ENCODE results near the gene PAPSS2. TPM values are rescaled to one million over a fixed set of nuclear protein-coding genes. Genes with fewer than 3 reads are reported as not detected.
"Not testable (repeated sequence)": the region's sequence is repeated elsewhere in the genome, so short reads cannot be mapped to it uniquely, and the experiment has no call there.

PAPSS2 gene
- total and polyA plus RNA-seq, 7 experiments from 2014 or later, result 0.05 to 1.6 (median 0.22) TPM

DNA sequence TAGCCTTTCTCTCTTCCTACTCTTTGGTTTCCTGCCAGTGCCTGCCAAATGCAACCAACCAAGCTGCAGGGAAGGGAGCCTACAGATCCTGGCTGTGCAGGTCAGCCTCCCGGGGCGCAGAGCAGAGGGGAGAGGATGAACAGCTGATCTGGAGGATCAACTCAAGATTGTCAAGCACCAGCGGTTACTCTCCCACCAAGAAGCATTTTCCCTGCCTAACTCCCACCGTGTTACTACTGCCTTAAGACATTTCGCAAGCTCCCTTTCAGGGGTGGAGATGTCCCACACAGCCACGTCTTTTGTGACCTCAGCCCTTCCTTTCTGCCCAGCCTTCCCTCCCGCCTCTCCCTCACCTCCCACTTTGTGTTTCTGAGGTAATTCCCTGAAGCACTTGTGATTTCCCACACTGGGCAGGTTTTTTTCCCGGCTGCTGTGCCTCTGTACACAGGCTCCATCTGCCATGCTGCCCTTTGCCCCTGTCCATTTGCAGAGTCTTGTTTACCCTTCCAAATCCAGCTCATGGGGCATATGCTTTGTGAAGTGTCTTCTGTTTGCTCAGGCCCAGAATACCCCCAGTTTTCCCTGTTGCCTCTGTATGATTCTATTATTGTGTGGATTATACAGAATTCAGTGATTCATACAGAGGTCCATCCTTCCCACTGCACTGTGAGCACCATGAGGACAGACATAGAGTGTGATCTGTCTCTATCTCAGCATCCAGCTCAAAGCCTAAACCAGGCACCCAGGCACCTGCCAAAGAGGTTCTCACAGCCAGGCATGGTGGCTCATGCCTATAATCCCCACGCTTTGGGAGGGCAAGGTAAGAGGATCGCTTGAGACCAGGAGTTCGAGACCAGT, 40.9 kb upstream of the PAPSS2 start:
- intact Hi-C loops (cut with micrococcal nuclease), result no loop called here
- CTCF ChIA-PET, result interaction anchor here (1.8 kb wide), 1 partner anchor 16 kb away, joined by 3 read pairs; no protein-coding TSS in a partner anchor
- no peaks in the 10 kb centered on the region for H3K9me3 ChIP-seq (ENCODE audit: control insufficient read depth in 2 of 3, low read length in 3 of 3)
- DNase-seq (no peak), ATAC-seq (no peak)
- Mint-ChIP-seq H3K27me3 (peaks cover 14 to 33% (median 27%) of the 10 kb centered on the region in 5 donors), H3K9me3 (no peaks in the 10 kb centered on the region), H3K36me3 (no peaks in the 10 kb centered on the region), H3K4me3 (no peak overlapping the region), H3K4me1 (no peaks in the 10 kb centered on the region), H3K27ac (no peak overlapping the region)
- no peaks in the 10 kb centered on the region for H3K27me3 ChIP-seq (ENCODE audit: control insufficient read depth in 2 of 2, insufficient read depth in 2 of 2, low read length in 2 of 2)
- H3K36me3 ChIP-seq (ENCODE audit: control insufficient read depth in 2 of 3, insufficient read depth in 3 of 3, low read length in 3 of 3), result no peaks in the 10 kb centered on the region
- H3K4me3 ChIP-seq (ENCODE audit: low read length), result no peak overlapping the region
- POLR2A ChIA-PET, result no interaction called here
- no peak overlapping the region for H3K27ac ChIP-seq (ENCODE audit: low read depth, low read length)
- no peaks in the 10 kb centered on the region for H3K4me1 ChIP-seq (ENCODE audit: control insufficient read depth in 2 of 2, insufficient read depth in 2 of 2, low read length in 2 of 2)

- H3K4me3 ChIP-seq (ENCODE audit: low read length), result no peak overlapping the region
- H3K27me3 ChIP-seq (ENCODE audit: control insufficient read depth in 2 of 2, insufficient read depth in 2 of 2, low read length in 2 of 2), result no peaks in the 10 kb centered on the region
- intact Hi-C loops (cut with micrococcal nuclease), result no loop called here
- H3K27ac Mint-ChIP-seq, result no peak overlapping the region
- ATAC-seq (no peak), DNase-seq (no peak)
- H3K9me3 ChIP-seq (ENCODE audit: control insufficient read depth in 2 of 3, low read length in 3 of 3), result no peaks in the 10 kb centered on the region
- ChIA-PET POLR2A (no interaction called here), CTCF (no interaction called here)
- H3K4me1 ChIP-seq (ENCODE audit: control insufficient read depth in 2 of 2, insufficient read depth in 2 of 2, low read length in 2 of 2), result no peaks in the 10 kb centered on the region
- H3K27me3 Mint-ChIP-seq, result peaks cover 14 to 33% (median 27%) of the 10 kb centered on the region in 5 donors
- no peaks in the 10 kb centered on the region for H3K36me3 Mint-ChIP-seq
- no peak overlapping the region for H3K27ac ChIP-seq (ENCODE audit: low read depth, low read length)
- H3K4me1 Mint-ChIP-seq, result no peaks in the 10 kb centered on the region
- H3K9me3 Mint-ChIP-seq, result no peaks in the 10 kb centered on the region
- H3K4me3 Mint-ChIP-seq, result no peak overlapping the region
- H3K36me3 ChIP-seq (ENCODE audit: control insufficient read depth in 2 of 3, insufficient read depth in 3 of 3, low read length in 3 of 3), result no peaks in the 10 kb centered on the region
Measured at GRCh38 chr10:87619705-87620104, 40.0 kb upstream of the PAPSS2 start.

DNA sequence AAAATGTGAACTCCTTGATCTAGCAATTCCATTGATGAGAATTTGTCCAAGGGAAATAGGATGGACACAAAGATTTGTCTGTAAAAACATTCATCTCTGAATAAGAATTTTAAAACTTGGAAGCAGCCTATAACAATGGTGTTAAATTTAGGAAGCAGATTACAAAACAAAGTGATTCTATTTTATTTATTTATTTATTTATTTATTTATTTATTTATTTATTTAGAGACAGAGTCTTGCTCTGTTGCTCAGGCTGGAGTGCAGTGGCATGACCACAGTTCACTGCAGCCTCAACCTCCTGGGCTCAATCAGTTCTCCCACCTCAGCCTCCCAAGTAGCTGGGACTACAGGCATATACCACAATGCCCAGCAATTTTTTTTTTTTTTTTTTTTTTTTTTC, 38.2 kb upstream of the PAPSS2 start:
- DNase-seq; H3K4me1 ChIP-seq (ENCODE audit: control insufficient read depth in 2 of 2, insufficient read depth in 2 of 2, low read length in 2 of 2); H3K4me3 ChIP-seq (ENCODE audit: low read length); H3K36me3 ChIP-seq (ENCODE audit: control insufficient read depth in 2 of 3, insufficient read depth in 3 of 3, low read length in 3 of 3); POLR2A ChIA-PET; H3K4me1 Mint-ChIP-seq; H3K9me3 Mint-ChIP-seq; H3K4me3 Mint-ChIP-seq; H3K36me3 Mint-ChIP-seq; H3K9me3 ChIP-seq (ENCODE audit: control insufficient read depth in 2 of 3, low read length in 3 of 3); CTCF ChIA-PET; ATAC-seq; intact Hi-C loops (cut with micrococcal nuclease); H3K27ac Mint-ChIP-seq; H3K27ac ChIP-seq (ENCODE audit: low read depth, low read length); H3K27me3 ChIP-seq (ENCODE audit: control insufficient read depth in 2 of 2, insufficient read depth in 2 of 2, low read length in 2 of 2): not testable (repeated sequence)
- H3K27me3 Mint-ChIP-seq, result peaks cover 9 to 33% (median 27%) of the 10 kb centered on the region in 5 donors

GRCh38 chr10:87622314-87623004, 37.2 kb upstream of the PAPSS2 start:
- H3K4me1 ChIP-seq (ENCODE audit: control insufficient read depth in 2 of 2, insufficient read depth in 2 of 2, low read length in 2 of 2), result no peaks in the 10 kb centered on the region
- H3K4me3 Mint-ChIP-seq, result no peak overlapping the region
- no peak for ATAC-seq
- no peaks in the 10 kb centered on the region for H3K9me3 ChIP-seq (ENCODE audit: control insufficient read depth in 2 of 3, low read length in 3 of 3)
- POLR2A ChIA-PET, result no interaction called here
- no peak overlapping the region for H3K27ac Mint-ChIP-seq
- H3K36me3 Mint-ChIP-seq, result no peaks in the 10 kb centered on the region
- H3K27ac ChIP-seq (ENCODE audit: low read depth, low read length), result no peak overlapping the region
- no peaks in the 10 kb centered on the region for H3K9me3 Mint-ChIP-seq
- H3K4me1 Mint-ChIP-seq, result no peaks in the 10 kb centered on the region
- no peaks in the 10 kb centered on the region for H3K36me3 ChIP-seq (ENCODE audit: control insufficient read depth in 2 of 3, insufficient read depth in 3 of 3, low read length in 3 of 3)
- peaks cover 7 to 31% (median 22%) of the 10 kb centered on the region in 5 donors for H3K27me3 Mint-ChIP-seq
- CTCF ChIA-PET, result no interaction called here
- no peaks in the 10 kb centered on the region for H3K27me3 ChIP-seq (ENCODE audit: control insufficient read depth in 2 of 2, insufficient read depth in 2 of 2, low read length in 2 of 2)
- no peak overlapping the region for H3K4me3 ChIP-seq (ENCODE audit: low read length)
- intact Hi-C loops (cut with micrococcal nuclease), result no loop called here
- DNase-seq, result no peak

GRCh38 chr10:87623191-87623590, 36.5 kb upstream of the PAPSS2 start:
- Mint-ChIP-seq H3K4me3 (no peak overlapping the region), H3K27ac (no peak overlapping the region), H3K9me3 (no peaks in the 10 kb centered on the region), H3K36me3 (no peaks in the 10 kb centered on the region), H3K4me1 (no peaks in the 10 kb centered on the region), H3K27me3 (peaks cover 0 to 29% (median 18%) of the 10 kb centered on the region in 5 donors)
- Histone ChIP-seq H3K4me3 (ENCODE audit: low read length) (no peak overlapping the region), H3K4me1 (ENCODE audit: control insufficient read depth in 2 of 2, insufficient read depth in 2 of 2, low read length in 2 of 2) (no peaks in the 10 kb centered on the region), H3K9me3 (ENCODE audit: control insufficient read depth in 2 of 3, low read length in 3 of 3) (no peaks in the 10 kb centered on the region), H3K27ac (ENCODE audit: low read depth, low read length) (no peak overlapping the region), H3K27me3 (ENCODE audit: control insufficient read depth in 2 of 2, insufficient read depth in 2 of 2, low read length in 2 of 2) (no peaks in the 10 kb centered on the region), H3K36me3 (ENCODE audit: control insufficient read depth in 2 of 3, insufficient read depth in 3 of 3, low read length in 3 of 3) (no peaks in the 10 kb centered on the region)
- ChIA-PET CTCF (no interaction called here), POLR2A (no interaction called here)
- no peak for DNase-seq
- intact Hi-C loops (cut with micrococcal nuclease), result no loop called here
- no peak for ATAC-seq

DNA sequence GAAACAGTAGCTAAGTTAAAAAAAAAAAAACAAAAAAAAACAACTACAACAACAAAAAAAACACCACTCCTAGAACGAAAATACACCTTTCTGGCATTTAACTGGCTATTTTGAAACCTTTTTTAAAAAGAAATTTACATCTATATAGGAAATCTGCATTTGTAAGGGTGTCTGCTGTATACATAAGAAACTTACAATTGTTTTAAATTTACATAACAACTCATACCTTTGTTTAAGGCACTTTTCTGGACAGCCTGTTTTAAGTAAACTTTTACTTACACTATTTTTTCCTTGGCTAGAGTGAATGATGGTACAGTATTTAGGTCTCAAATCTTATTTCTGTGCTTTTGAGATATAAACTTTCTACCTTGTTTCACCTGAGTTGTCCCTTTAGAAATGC, 34.0 kb upstream of the PAPSS2 start:
- DNase-seq, result no peak
- Mint-ChIP-seq H3K36me3 (no peaks in the 10 kb centered on the region), H3K4me1 (no peaks in the 10 kb centered on the region), H3K27ac (no peak overlapping the region), H3K4me3 (no peak overlapping the region), H3K27me3 (peaks cover 0 to 20% (median 7%) of the 10 kb centered on the region in 5 donors), H3K9me3 (no peaks in the 10 kb centered on the region)
- Histone ChIP-seq H3K27me3 (ENCODE audit: control insufficient read depth in 2 of 2, insufficient read depth in 2 of 2, low read length in 2 of 2) (no peaks in the 10 kb centered on the region), H3K4me3 (ENCODE audit: low read length) (no peak overlapping the region), H3K36me3 (ENCODE audit: control insufficient read depth in 2 of 3, insufficient read depth in 3 of 3, low read length in 3 of 3) (no peaks in the 10 kb centered on the region), H3K9me3 (ENCODE audit: control insufficient read depth in 2 of 3, low read length in 3 of 3) (no peaks in the 10 kb centered on the region), H3K27ac (ENCODE audit: low read depth, low read length) (no peak overlapping the region), H3K4me1 (ENCODE audit: control insufficient read depth in 2 of 2, insufficient read depth in 2 of 2, low read length in 2 of 2) (no peaks in the 10 kb centered on the region)
- intact Hi-C loops (cut with micrococcal nuclease), result no loop called here
- ChIA-PET POLR2A (no interaction called here), CTCF (interaction anchor here (0.7 kb wide), 1 partner anchor 123 kb away, joined by 4 read pairs; no protein-coding TSS in a partner anchor)
- no peak for ATAC-seq

Measured in naive thymus-derived CD4-positive, alpha-beta T cell (primary cell).